GM10266 (cell line): Measurements from ENCODE around the gene DCAF12.

Experiments
- DNase-seq: peaks from one replicate; pipeline ENCODE4 v3.0.0; 2012; ENCODE audit errors: extremely low spot score
- TF ChIP-seq, protein P1 (sequence below): IDR thresholded peaks from 2 replicates; pipeline ENCODE4 v1.5.1; 2012; ENCODE audit warnings: mild to moderate bottlenecking, low read depth; ENCODE audit not compliant: control insufficient read depth, insufficient read depth; ENCODE audit errors: missing control alignments

Gene DCAF12

DNA sequence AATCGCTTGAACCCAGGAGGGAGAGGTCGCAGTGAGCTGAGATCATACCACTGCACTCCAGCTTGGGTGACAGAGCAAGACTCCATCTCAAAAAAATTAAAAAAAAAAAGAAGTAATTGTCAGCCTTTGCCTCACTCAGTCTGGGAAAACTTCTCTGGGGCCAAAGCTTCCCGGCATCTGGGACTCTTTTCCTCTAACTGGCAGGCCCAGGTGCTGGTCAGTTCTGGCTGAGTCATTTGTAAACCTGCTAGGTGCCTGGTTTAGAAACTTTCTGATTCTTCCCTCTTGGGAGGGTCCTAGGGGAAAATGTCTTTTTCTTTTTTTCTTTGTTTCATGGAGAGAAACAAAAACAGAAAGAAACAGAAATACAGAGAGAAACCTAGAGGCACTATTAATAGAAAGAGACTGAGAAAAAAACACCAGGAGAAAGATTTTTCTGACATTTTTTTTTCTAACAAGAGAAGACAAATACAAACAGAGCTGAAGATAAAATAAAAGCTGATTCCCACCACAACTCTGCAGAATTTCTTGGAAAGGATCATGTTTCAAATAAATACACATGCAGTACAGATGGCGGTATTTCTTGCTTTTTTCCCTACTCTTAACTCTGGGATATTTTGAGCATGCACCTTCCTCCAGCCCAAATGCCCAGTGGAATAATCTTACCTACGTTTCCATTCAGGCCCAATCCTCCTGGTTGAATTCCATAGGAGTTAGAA, 55.7 kb downstream of the DCAF12 start:
- TF ChIP-seq, protein P1, sequence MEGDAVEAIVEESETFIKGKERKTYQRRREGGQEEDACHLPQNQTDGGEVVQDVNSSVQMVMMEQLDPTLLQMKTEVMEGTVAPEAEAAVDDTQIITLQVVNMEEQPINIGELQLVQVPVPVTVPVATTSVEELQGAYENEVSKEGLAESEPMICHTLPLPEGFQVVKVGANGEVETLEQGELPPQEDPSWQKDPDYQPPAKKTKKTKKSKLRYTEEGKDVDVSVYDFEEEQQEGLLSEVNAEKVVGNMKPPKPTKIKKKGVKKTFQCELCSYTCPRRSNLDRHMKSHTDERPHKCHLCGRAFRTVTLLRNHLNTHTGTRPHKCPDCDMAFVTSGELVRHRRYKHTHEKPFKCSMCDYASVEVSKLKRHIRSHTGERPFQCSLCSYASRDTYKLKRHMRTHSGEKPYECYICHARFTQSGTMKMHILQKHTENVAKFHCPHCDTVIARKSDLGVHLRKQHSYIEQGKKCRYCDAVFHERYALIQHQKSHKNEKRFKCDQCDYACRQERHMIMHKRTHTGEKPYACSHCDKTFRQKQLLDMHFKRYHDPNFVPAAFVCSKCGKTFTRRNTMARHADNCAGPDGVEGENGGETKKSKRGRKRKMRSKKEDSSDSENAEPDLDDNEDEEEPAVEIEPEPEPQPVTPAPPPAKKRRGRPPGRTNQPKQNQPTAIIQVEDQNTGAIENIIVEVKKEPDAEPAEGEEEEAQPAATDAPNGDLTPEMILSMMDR = no peak
- no peak for DNase-seq

DNA sequence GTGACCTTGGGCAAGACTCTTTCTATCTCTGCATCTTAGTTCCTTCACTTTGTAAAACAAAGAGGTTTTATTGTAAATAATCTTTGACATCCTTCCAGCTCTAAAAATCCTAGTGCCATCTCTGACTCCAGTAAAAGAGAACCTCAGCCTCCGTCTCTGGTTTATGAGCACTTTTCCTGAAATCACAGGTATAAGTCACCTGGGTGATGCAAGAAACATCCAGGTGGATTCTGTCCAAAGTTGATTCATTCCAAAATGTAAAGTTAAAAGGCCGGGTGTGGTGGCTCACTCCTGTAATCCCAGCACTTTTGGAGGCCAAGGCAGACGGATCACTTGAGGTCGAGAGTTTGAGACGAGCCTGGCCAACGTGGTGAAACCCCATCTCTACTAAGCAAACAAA, 56.7 kb downstream of the DCAF12 start:
- TF ChIP-seq, protein P1 = no peak
- DNase-seq = no peak

DNA sequence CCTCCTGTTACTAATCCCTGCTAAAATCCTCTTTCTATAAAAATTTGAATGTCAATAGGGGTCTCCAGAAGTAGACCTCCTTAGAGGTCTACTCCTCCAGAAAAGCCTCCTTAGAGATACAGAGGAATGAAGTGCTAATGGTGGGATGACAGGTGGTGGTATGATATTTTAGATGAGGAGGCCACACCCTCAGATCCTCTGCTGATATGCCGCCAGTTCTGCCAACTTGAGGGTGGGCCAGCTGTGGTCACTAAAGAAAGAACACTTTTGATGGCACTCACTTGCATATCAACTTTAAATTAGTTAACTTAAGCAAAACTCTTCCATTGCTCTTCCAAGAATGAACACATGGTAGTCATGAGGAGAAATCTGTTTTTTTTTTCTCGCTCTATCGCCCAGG, 61.0 kb downstream of the DCAF12 start:
- no peak for DNase-seq

DNA sequence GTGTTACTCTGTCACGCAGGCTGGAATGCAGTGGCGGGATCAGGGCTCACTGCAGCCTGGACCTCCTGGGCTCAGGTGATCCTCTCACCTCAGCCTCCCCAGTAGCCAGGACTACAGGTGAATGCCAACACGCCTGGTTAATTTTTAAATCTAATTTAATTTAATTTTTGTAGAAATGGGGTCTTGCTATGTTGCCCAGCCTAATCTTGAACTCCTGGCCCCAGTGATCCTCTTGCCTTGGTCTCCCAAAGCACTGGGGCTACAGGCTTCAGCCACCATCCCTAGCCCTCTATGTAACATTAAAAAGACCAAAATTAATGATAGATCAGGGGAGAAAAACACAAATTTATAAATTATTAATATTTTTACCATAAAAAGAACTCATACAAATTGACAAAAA, 66.5 kb downstream of the DCAF12 start:
- TF ChIP-seq, protein P1 = no peak
- DNase-seq = no peak

More for the DNA sequence above, 61.0 kb downstream of the DCAF12 start:
- TF ChIP-seq, protein P1 = no peak

DNA sequence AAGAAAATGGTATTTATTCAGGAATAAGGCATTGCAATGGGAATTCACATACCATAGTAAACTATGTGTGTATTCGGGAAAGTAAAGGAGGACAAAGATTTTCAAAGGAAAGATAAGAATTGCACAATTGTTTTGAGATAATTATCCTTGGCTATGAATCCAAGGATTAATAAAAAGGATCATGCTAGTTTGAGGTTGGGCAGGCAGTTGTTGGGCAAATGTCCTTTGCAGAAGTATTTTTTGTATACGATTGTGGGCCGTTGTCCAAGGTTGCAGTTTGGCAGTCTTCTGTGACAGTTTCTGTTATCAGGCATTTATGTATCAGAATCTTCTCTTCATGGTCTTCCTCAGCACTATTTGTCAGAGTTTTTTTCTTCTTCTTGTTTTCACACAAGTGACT, 67.2 kb downstream of the DCAF12 start:
- DNase-seq = no peak
- TF ChIP-seq, protein P1 = no peak

DNA sequence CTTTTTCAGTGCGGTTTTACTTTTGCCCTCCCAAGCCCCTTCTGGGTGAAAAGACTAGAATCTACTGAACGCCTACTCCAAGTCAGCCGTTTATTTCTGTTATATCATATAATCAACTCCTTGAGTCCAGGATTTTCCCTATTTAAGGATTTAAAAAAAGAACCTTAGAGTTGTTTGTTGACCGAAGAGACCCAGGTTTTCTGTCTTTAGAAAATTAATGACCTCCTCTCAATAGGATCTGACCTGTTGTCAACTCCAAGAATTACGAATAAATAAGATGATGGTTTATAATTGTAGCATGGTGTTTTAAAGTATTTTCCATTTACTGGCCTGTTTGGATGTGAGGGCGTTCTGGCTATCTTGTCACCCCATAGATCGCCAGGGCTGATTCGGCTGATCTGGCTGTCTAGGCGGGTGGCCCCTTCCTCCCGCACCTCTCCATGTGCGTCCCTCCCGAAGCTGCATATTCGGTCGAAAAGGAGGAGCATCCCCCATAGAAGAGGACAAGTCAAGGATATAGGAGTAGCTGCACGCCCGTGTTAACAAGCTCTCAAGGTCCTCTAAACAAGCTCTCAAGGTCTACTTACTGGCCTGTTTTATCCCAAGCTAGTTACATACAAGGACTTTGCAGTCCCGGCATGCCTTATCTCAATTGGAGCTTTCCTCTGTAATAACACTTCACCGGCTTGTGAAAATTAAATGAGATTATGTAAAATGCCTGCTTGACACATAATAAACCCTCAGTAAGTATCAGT, 76.7 kb downstream of the DCAF12 start:
- no peak for DNase-seq
- TF ChIP-seq, protein P1 = no peak
